ENCODE results near the gene SPP2. TPM values are rescaled to one million over a fixed set of nuclear protein-coding genes. Genes with fewer than 3 reads are reported as not detected.

Gene SPP2
- total and polyA plus RNA-seq, 2 donors: not detected

- Histone ChIP-seq H3K4me3 (ENCODE audit: low read depth, low read length) (no peak overlapping the region), H3K4me1 (ENCODE audit: insufficient read depth) (no peaks in the 10 kb centered on the region), H3K36me3 (ENCODE audit: insufficient read depth) (no peaks in the 10 kb centered on the region), H3K27ac (ENCODE audit: low read depth) (no peak overlapping the region)
- 76% methylated on average over 7 of the region's 7 CpGs for WGBS
- DNase-seq (ENCODE audit: extremely low spot score): no peak
Measured at GRCh38 chr2:234125451-234126145, 75.1 kb downstream of the SPP2 start.

DNA sequence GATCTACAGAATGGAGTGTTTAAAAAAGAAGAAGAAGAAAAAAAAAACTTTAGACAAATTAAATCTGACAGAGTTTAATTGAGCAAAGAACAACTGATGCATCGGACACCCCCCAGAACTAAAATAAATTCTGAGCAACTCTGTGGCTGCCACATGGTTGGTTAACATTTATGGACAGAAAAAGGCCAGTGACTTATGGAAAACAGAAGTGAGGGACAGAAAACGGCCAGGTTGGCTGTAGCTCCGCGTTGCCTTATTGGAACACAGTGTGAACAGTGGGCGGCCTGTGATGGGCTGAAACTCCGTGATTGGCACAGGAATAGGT, 75.6 kb downstream of the SPP2 start:
- Histone ChIP-seq H3K4me3 (ENCODE audit: low read depth, low read length) (no peak overlapping the region), H3K27ac (ENCODE audit: low read depth) (no peak overlapping the region), H3K36me3 (ENCODE audit: insufficient read depth) (no peaks in the 10 kb centered on the region), H3K4me1 (ENCODE audit: insufficient read depth) (no peaks in the 10 kb centered on the region)
- 92% methylated on average over 6 of the region's 6 CpGs for WGBS
- no peak for DNase-seq (ENCODE audit: extremely low spot score)

Other genes starting within 250 kb of the SPP2 start
- gene HJURP, start 196.2 kb upstream of the SPP2 start, total RNA-seq: 8.9 TPM
- gene HJURP, start 196.2 kb upstream of the SPP2 start, polyA plus RNA-seq: 0.27 TPM
- gene TRPM8, start 133.3 kb upstream of the SPP2 start, total RNA-seq: not detected
- gene TRPM8, start 133.3 kb upstream of the SPP2 start, polyA plus RNA-seq: 0.05 TPM